GOT3 (cell line): ENCODE data around the gene LMBR1L.
A peak's percentile ranks its signal among the peaks of the same experiment; 100 is the strongest.
"Not testable (repeated sequence)": the region's sequence is repeated elsewhere in the genome, so short reads cannot be mapped to it uniquely, and the experiment has no call there.

Source experiments
- DNase-seq: peaks from one replicate; lab custom pipeline; 2025; ENCODE audit warnings: mixed read lengths; lab: John Stamatoyannopoulos, UW

The LMBR1L gene

GRCh38 chr12:49088150-49088931 lies 22.3 kb downstream of the LMBR1L start:
- peak; percentile 23 for DNase-seq

- no peak for DNase-seq
Measured at GRCh38 chr12:49086116-49086515, 24.5 kb downstream of the LMBR1L start.

GRCh38 chr12:49084438-49084837 lies 26.2 kb downstream of the LMBR1L start:
- no peak for DNase-seq

- no peak for DNase-seq
Measured at GRCh38 chr12:49079793-49080192, 30.9 kb downstream of the LMBR1L start.

- DNase-seq = no peak
Measured at GRCh38 chr12:49070971-49071370, 39.7 kb downstream of the LMBR1L start.

- DNase-seq = peak; percentile 92
Measured at GRCh38 chr12:49069507-49070346, 40.9 kb downstream of the LMBR1L start, which contains the start of gene RHEBL1. Gene RHEBL1, minus strand, starts transcription at chr12:49069979. Its CDS starts 194 bp downstream, at chr12:49069785.

- no peak for DNase-seq
Measured at GRCh38 chr12:49068879-49069506, 41.7 kb downstream of the LMBR1L start.

GRCh38 chr12:49066120-49066519 lies 44.5 kb downstream of the LMBR1L start:
- DNase-seq = no peak

GRCh38 chr12:49064767-49065152 lies 45.9 kb downstream of the LMBR1L start:
- DNase-seq = no peak

GRCh38 chr12:49061916-49062315 lies 48.7 kb downstream of the LMBR1L start:
- not testable (repeated sequence) for DNase-seq

- no peak for DNase-seq
Measured at GRCh38 chr12:49061157-49061650, 49.4 kb downstream of the LMBR1L start.

- DNase-seq = peak; percentile 80
Measured at GRCh38 chr12:49060237-49061156, 50.1 kb downstream of the LMBR1L start, which contains the start of gene KMT2D. Gene KMT2D, minus strand, starts transcription at chr12:49060794. Its CDS starts 5,470 bp downstream, at chr12:49055324.

- DNase-seq = no peak
Measured at GRCh38 chr12:49059299-49060171, 51.1 kb downstream of the LMBR1L start.

- DNase-seq = no peak
Measured at GRCh38 chr12:49059045-49059298, 51.7 kb downstream of the LMBR1L start.

GRCh38 chr12:49058366-49059044 lies 52.1 kb downstream of the LMBR1L start:
- no peak for DNase-seq

- no peak for DNase-seq
Measured at GRCh38 chr12:49057888-49058287, 52.8 kb downstream of the LMBR1L start.

GRCh38 chr12:49055978-49056754 lies 54.5 kb downstream of the LMBR1L start:
- no peak for DNase-seq

GRCh38 chr12:49055092-49055491 lies 55.6 kb downstream of the LMBR1L start:
- no peak for DNase-seq

GRCh38 chr12:49054524-49054923 lies 56.1 kb downstream of the LMBR1L start:
- no peak for DNase-seq
